ENCODE data around the gene CIDEC.
"Not testable (repeated sequence)": the region's sequence is repeated elsewhere in the genome, so short reads cannot be mapped to it uniquely, and the experiment has no call there.

Gene CIDEC

DNA sequence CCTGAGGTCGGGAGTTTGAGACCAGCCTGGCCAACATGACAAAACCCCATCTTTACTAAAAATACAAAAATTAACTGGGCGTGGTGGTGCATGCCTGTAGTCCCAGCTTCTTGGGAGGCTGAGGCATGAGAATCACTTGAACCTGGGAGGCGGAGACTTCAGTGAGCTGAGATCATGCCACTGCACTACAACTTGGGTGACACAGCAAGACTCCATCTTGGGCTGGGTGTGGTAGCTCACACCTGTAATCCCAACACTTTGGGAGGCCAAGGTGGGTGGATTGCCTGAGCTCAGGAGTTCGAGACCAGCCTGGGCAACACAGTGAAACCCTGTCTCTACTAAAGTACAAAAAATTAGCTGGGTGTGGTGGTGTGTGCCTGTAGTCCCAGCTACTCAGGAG is 3.8 kb downstream of the CIDEC start:
- not testable (repeated sequence) for DNase-seq (ENCODE audit: low spot score)

DNA sequence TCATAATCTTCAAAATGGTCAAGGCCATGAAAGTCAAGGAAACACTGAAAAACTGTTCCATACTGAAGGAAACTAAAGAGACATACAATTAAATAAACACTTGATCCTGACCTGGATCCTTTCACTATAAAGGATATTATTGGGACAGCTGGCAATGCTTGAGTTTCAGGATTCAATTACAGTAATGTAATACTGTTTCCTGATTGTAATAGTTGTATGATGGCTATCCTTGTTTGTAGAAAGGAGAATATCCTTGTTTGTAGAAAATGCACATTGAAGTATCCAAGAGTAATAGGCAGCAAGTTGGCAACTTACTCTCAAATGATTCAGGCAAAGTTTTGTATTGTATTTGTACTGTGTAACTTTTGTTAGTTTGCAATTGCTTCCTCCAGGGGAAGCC is 4.6 kb downstream of the CIDEC start:
- no peak for DNase-seq (ENCODE audit: low spot score)

DNA sequence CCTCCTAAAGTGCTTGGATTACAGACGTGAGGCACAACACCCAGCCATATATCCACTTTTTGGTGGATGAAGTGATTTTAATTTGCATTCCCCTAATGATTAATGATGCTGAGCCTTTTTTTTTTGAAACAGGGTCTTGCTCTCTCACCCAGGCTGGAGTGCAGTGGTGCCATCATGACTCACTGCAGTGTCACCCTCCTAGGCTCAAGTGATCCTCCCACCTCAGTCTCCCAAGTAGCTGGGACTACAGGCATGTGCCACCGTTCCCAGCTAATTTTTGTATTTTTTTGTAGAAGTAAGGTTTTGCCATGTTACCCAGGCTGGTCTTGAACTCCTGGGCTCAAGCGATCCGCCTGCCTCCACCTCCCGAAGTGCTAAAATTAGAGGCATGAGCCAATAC is 8.0 kb downstream of the CIDEC start:
- not testable (repeated sequence) for DNase-seq (ENCODE audit: low spot score)

DNA sequence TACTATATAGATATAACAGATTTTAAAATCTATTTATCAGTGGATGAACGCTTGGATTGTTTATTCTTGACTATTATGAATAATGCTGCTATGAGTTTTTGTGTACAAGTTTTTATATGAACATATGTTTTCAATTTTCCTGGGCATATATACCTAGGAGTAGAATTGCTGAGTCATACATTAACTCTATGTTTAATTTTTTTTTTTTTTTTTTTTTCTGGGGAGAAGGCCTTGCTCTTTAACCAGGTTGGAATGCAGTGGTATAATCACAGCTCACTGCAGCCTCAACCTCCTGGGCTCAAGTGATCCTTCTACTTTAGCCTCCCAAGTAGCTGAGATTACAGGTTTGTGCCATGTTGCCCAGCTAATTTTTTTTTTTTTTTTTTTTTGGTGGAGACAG is 9.1 kb downstream of the CIDEC start:
- no peak for DNase-seq (ENCODE audit: low spot score)

DNA sequence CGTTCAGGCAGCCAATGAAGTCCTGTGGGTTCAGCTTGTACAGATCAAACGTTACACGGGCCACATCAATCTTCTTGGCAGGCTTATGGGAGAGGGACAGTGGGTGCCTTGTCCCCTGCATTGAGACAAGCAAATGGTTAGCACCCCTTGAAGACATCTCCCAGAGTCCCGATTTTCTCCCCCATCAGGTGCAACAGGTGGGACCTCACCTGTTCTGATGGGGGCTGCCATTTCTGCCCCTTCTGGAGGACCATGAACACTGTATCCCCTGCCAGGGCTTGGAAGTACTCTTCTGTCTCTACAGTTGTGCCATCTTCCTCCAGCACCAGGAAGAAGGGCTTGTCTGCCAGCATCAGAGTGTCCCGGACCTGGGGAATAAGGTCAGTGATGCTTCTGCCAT is 10.1 kb downstream of the CIDEC start:
- DNase-seq (ENCODE audit: low spot score) = no peak

DNA sequence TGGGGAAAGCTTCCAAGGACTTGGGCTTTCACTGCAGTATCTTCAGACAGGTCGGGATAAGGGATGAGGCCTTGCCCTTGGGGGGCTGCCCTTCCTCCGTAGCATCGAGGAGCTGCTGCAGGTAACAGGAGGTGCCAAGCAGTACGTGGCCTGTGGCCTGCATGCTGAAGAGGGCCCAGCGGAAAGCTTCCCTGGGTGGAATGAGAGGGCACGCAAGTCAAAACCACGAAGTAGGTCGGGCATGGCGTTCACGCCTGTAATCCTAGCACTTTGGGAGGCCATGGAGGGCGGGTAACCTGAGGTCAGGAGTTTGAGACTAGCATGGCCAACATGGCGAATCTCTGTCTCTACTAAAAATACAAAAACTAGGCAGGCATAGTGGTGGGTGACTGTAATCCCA is 12.9 kb downstream of the CIDEC start:
- DNase-seq (ENCODE audit: low spot score) = no peak

DNA sequence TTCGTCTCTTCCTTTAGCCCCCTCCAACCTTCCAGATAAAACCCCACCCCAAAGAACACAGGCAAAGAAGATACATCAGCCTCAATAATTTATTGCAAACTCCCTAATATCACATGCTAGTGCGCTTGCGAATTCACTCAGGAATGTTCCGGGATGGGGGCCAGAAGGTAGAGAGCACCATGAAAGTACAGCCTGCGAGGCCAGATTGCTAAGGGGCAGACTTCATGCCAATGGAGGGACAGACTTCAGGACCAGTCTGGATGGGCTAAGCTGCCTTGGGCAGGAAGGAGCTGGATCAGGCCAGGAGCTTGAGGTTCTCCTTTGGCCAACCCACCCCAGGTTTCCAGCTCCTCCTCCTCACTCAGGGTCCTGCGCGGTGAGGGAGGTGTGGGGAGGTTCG is 13.4 kb downstream of the CIDEC start:
- DNase-seq (ENCODE audit: low spot score) = no peak

DNA sequence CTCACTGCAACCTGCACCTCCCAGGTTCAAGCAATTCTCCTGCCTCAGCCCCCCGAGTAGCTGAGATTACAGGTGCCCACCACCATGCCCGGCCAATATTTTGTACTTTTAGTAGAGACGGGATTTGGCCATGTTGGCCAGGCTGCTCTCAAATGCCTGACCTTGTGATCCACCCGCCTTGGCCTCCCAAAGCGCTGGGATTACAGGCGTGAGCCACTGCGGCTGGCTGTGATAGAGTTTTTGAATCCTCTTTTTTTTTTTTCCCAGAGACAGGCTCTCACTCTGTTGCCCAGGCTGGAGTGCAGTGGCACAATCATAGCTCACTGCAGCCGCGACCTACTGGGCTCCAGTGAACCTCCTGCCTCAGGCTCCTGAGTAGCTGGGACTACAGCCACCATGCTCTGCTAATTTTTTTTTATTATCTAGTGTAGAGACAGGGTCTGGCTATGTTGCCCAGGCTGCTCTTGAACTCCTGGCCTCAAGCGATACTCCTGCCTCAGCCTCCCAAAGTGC is 14.9 kb downstream of the CIDEC start:
- DNase-seq (ENCODE audit: low spot score) = not testable (repeated sequence)

DNA sequence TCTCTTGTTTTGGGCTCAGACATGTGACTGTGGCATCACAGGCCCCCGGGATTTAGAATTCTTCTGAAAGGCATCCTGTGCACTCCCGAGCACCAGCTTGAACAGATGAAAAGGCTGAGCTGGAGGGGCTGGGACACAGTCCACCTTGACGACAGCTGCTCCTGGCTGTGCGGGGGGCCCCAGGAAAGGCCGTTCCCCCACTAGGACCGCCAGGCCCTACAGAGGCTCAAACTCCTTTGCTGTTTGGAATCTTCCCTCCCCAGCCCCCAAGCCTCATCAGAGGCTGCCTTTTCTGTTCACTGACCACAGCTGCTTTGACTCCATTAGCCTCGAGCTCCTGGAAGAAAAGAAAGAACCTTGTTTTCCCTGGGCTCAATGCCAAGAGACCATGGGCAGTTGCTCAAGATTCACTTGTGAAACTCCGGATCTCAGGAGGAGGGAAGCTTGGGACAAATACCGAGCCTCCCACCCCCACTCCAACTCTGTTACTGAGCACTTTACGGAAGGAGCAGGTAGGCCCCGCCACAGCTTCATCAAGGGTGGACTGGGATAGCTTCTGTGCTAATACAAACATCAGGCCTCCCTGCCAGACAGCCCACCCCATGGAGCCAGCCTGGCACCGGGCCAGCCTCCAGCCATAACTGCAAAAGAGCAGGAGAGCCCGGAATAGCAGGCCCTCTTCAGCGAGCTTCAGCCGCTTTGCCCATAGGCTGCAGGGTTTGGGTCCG is 15.7 kb downstream of the CIDEC start:
- DNase-seq (ENCODE audit: low spot score) = no peak

DNA sequence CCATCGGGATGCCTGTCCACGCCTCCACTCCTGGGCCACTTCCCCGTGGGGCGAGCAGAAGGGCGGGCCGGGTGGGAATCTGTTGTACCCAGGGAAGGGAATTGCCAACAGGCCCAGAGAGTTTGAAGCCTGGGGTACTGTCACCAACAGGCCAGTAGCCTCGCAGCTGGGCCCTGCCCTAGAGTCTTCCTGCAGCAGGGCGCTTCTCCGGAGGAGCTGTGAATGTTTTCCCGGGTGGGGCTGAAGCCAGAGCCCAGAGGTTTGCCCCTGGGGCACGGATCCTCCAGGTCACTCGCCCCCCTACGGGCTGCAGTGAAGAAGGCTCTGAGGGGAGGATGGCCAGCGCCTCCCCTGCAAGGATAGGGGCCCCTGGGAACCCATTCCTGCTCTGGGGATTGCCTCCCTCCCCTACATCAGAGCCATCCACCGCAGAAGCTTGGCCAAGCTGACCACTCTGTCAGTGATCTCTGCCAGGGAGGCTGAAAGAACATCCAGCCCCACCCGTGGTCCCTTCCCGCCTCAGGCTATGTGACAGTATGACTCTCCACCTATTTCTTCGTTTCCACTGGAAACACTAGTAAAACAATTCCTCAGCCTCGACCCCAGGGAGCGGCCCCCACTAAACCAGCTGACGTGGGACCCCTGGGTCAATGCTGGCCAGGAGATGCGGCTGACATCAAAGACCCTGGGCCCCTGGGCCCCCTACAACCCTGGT is 16.8 kb downstream of the CIDEC start:
- DNase-seq (ENCODE audit: low spot score) = no peak

DNA sequence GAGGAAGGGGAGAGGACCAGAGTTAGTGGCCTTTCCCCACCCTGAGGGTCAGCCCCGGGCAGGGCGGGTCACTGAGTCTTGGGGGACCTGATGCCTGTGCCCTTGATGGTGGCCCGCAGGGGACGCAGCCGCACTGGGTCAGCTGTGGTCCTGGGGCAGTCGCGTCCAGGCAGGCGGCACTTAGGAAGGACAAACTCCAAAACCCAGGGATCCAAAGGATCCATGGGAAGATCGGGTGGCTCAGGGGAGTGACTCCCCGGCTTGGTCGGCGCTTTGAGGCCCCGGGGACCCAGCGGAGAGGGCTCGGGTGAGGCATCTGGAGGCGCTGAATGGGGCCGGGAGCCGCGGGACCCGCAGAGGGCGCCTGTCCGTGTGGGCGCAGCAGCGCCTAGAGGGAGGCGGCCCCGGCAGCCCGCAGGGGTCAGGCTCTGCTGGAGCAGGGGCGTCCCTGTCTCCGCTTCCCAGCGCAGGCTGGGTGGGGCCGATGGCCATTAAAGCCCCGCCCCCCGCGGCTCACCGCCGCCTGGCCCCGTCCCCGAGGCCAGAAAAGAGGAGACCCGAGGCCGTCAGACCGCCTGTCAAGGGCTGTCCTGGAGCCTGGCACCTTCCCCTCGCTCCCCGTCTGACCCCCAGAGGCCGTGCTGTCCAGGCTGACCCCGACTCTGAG is 17.5 kb downstream of the CIDEC start:
- DNase-seq (ENCODE audit: low spot score) = no peak

DNA sequence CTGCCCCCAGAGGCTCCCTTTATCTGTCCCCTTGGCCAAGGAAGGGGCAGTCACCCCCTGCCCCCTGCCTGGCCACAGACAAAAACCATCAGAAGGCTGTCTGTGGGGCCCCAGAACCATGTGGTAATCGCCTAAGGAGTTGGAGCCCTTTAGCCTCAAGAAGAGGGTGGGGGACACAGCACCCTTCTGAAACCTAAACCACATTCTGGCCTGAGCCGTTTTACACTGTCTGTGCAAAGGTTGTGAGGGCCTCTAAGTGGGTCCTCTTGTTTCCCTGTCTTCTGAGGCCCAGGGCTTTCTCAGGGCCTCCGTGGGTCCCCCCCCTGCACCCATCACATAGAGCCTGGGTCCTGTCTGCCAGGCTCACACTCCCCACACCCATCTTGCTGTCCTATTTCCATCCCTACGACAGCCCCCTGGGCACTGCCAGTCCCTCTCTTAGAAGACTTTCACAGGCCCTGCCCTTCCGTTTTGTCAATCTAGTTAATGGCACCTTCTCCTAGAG is 18.4 kb downstream of the CIDEC start:
- no peak for DNase-seq (ENCODE audit: low spot score)

DNA sequence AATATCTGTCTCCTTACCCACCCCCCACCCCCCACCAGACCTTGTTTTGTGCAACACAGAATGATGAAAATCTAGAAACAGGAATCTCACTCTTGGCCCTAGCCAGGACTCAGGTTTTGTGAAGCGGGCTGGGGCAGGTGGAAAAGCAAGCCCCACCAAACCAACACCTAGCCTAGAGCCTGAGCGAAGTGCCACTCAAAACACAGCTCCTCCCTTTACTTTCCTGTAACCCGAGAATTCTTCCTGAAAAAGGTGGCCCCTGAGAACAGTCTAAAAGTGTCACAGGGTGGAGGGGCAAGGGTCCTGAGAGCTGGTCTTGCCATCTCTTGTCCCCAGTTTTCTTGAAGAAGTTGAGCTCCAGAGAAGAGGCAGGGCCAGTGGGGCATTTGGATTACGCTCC is 18.9 kb downstream of the CIDEC start:
- DNase-seq (ENCODE audit: low spot score) = no peak

DNA sequence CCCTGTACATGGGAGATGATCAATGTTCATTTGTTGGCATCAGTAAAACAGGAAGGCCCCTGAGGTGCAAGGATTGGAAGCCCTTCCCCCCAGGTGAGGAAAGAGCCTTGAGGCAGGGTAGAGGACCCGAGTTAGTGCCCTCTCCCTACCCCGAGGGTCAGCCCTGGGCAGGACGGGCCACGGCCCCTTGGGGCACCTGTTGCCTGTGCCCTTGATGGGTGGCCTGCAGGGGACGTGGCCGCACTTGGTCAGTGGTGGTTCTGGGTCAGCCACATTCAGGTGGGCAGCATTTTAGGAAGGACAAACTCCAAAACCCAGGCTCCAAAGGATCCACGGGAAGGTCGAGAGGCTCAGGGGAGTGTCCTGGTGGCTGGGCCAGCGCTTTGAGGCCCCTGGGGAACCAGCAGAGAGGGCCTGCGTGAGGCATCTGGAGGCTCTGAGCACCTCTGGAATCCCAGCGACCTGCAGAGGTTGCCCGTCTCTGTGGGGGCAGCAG is 20.5 kb downstream of the CIDEC start:
- DNase-seq (ENCODE audit: low spot score) = no peak

DNA sequence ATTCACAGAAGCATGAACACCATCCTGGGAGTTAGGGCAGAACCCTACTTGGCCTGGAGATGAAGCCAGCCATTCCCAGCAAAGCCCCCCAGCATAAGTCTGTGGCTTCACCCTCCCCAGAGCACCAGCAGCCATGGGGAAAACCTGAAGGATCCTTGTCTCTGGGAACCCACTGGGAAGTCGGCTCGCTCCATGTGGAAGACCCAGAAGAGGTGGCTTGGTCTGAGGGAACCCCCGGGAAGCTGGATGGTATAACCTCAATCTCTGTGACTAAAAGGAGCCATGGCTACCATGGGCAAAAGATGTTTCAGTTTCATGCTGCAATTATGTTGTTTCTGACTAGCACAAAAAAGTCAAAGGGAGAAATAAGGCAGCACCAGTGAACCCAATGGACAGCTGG is 24.5 kb downstream of the CIDEC start:
- DNase-seq (ENCODE audit: low spot score) = no peak

DNA sequence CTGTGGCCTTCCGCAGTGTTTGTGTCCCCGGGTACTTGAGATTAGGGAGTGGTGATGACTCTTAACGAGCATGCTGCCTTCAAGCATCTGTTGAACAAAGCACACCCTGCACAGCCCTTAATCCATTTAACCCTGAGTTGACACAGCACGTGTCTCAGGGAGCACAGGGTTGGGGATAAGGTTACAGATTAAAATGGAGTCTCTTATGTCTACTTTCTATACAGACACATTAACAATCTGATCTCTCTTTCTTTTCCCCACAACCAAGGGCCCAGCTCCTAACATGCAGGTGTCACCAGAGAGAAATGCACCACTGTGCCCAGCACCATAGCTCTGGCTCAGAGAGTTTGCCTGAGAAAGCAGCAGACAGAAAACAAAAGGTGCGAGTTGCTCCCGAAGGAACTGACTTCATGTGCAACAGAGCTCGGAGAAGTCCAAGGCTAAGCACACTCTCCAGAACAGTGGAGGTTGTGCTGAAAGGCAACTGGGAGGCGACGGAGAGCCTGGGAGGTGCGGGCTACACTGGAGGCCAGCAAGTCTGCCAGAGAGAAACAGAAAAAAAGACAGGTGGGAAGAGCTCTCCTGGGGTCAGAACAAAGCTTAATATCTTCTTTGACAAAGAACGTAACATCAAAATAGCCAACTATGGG is 25.6 kb downstream of the CIDEC start:
- not testable (repeated sequence) for DNase-seq (ENCODE audit: low spot score)

DNA sequence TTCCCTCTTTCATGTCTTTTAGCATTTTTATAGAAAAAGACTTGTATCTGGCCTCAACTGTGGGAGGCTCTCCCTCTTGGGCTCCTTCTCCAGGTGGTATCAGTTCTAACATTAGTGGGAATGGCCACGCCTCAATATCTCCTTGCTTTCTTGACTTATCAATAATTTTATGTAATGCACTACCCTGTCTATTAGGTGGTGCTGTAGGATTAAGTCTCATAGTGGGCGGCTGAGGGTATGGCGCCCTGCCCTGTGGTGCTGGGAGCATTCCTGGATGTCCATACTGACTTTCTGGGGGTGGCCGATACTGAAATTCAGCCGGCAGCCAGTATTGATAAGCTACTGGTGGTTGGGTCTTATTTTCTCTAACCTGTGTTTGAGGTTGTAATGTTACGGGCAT is 27.5 kb downstream of the CIDEC start:
- no peak for DNase-seq (ENCODE audit: low spot score)

DNA sequence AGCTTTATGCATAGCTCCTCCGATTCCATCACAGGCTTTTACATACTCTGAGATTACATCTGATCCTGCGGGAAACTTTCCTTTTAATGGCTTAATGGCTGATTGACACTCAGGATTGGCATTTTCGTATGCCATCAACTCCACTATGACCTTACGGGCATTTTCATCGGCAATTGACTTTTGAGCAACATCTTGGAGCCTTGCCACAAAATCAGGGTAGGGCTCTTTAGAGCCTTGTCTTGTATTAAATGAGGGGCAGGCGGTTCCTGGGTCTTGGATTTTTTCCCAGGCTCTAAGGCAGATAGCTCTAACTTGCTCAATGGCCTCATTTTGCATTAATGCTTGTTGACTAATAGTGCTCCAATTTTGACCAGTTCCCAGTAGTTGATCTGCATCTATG is 28.1 kb downstream of the CIDEC start:
- DNase-seq (ENCODE audit: low spot score) = not testable (repeated sequence)

DNA sequence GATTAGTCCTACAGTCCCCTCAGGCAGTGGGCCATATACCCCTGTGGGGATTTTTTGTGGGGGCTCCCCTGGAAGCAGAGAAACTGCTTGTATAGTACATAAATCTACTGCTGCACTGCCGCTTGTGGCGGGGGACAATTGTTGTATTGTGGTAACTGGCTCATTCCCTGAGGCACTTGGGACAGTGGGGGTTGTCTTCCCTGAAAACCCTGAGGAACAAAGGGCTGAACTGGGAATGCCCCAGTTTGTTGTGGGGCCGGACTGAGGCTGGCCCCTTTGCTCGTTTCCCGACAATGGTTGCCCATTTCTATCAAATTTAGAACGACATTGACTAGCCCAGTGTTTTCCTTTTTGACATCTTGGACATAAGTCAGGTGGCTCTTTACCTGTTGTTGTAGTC is 28.7 kb downstream of the CIDEC start:
- DNase-seq (ENCODE audit: low spot score) = not testable (repeated sequence)

DNA sequence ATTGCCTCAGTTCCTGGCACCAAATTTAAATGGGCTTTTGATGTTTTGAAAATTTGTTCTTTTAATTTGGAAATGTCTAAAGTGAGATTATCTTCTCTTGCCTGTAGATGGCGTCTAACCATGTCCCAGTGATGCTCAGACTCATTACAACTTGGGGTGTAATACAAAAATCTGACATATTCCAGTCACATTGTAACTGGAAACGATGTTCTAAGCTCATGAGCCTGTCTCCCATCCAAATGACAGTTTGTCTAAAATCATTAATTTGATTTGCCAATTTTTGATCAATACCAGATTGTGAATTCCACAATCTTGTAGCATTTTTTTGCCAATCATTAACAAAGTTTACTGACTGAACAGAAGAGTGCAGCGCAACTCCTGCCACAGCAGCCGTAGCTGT is 31.2 kb downstream of the CIDEC start:
- peak; percentile 70 for DNase-seq (ENCODE audit: low spot score)

DNA sequence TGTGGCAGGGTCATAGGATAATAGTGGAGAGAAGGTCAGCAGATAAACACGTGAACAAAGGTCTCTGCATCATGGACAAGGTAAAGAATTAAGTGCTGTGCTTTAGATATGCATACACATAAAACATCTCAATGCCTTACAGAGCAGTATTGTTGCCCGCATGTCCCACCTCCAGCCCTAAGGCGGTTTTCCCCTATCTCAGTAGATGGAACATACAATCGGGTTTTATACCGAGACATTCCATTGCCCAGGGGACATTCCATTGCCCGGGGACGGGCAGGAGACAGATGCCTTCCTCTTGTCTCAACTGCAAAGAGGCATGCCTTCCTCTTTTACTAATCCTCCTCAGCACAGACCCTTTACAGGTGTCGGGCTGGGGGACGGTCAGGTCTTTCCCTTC is 32.2 kb downstream of the CIDEC start:
- DNase-seq (ENCODE audit: low spot score) = not testable (repeated sequence)

DNA sequence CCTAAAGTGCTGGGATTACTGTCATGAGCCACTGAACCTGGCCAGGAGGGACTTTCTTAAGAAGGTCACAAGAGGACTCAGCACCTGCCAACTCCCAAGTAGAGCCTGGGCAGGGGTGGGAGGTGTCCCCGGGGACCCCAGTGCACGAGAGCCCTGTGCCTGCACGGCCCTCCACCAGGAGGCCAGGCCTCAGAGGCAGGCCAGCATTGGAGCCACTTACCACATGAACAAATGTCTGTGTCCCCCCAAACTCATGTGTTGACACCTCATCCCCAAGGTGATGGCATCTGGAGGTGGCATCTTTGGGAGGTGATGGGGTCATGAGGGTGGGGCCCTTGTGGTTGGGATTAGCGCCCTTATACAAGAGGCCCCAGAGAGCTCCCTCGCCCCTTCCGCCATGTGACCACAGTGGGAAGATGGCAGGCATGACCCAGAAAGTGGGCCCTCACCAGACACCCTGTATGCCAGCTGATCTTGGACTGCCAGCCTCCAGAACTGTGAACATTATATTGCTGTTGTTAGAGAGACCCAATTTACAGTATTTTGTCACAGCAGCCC is 33.0 kb downstream of the CIDEC start:
- no peak for DNase-seq (ENCODE audit: low spot score)
